Uterus (tissue), 4 donors: Measurements from ENCODE around the gene LPCAT1. TPM values are rescaled to one million over a fixed set of nuclear protein-coding genes. Genes with fewer than 3 reads are reported as not detected.

Experiments used
- DNase-seq, 2 donors: peaks; one replicate each; pipeline ENCODE4 v3.0.0-alpha.2; 2019 to 2020
- H3K27ac ChIP-seq, 2 donors: fragments of 200-600 bp; sonication (generic); 1 replicate in 1 of 2; 2 replicates in 1 of 2; pipeline ENCODE4 v1.5.1; 2016 to 2018
- H3K27me3 ChIP-seq, 2 donors: fragments of 200-600 bp; sonication (generic); one replicate each; pipeline ENCODE4 v1.5.1; 2018 to 2019; ENCODE audit warnings: control low read depth in 1 of 2
- H3K36me3 ChIP-seq, 2 donors: fragments of 200-600 bp; sonication (generic); one replicate each; pipeline ENCODE4 v1.5.1; 2019; ENCODE audit warnings: control low read depth in 1 of 2
- H3K4me1 ChIP-seq, 2 donors: fragments of 200-600 bp; sonication (generic); one replicate each; pipeline ENCODE4 v1.5.1; 2018 to 2019; ENCODE audit warnings: control low read depth in 1 of 2
- H3K4me3 ChIP-seq, 2 donors: fragments of 200-600 bp; sonication (generic); 1 replicate in 1 of 2; 2 replicates in 1 of 2; pipeline ENCODE4 v1.5.1; 2018 to 2019; ENCODE audit warnings: mild to moderate bottlenecking in 1 of 2
- H3K9me3 ChIP-seq, 2 donors: fragments of 200-600 bp; sonication (generic); one replicate each; pipeline ENCODE4 v1.5.1; 2019; ENCODE audit warnings: control low read depth in 1 of 2
- POLR2A ChIP-seq, 2 donors: fragments of 450-650 bp; IDR thresholded peaks; one replicate each; pipeline ENCODE4 v1.6.1; 2016; ENCODE audit warnings: antibody characterized with exemption in 2 of 2, mild to moderate bottlenecking in 1 of 2, moderate library complexity in 1 of 2
- intact Hi-C: fragments of 100-400 bp; cut with DNase I; formaldehyde crosslinking; loops from one replicate; pipeline ENCODE4 v1.15.1; 2023; ENCODE audit warnings: low total_unique reads
- total RNA-seq, 4 donors: library from RNA; depleted of rRNA in 3 of 4; stranded (reverse); fragments of >200 nt in 3 of 4; gene quantifications; one replicate each; pipeline versions ENCODE4 v1.1.0 to v1.2.4, GENCODE V29; 2014 to 2023
- TF ChIP-seq, protein P1 (sequence below), 4 experiments: fragments of 200-600 bp in 2 of 4; fragments of 450-650 bp in 2 of 4; sonication (generic) in 2 of 4; IDR thresholded peaks; one replicate each; pipeline ENCODE4 v1.5.1; 2016 to 2019; ENCODE audit warnings: antibody characterized with exemption in 4 of 4, mild to moderate bottlenecking in 2 of 4, moderate library complexity in 1 of 4
- donor health status: DM: yes; HTN: yes; CAD: no.

Gene LPCAT1
- total RNA-seq, 4 donors from 2014 or later = 21.5 to 51.0 (median 40.0) TPM

- Histone ChIP-seq H3K27me3 (no peaks in the 10 kb centered on the region), H3K36me3 (no peaks in the 10 kb centered on the region), H3K4me1 (peaks cover 0 to 12% of the 10 kb centered on the region in 2 donors), H3K27ac (no peak overlapping the region), H3K4me3 (no peak overlapping the region), H3K9me3 (no peaks in the 10 kb centered on the region)
- no peak for DNase-seq
- intact Hi-C loops = no loop called here
- TF ChIP-seq POLR2A (IDR thresholded peaks at IDR 0.05) = no peak
- TF ChIP-seq, protein P1, sequence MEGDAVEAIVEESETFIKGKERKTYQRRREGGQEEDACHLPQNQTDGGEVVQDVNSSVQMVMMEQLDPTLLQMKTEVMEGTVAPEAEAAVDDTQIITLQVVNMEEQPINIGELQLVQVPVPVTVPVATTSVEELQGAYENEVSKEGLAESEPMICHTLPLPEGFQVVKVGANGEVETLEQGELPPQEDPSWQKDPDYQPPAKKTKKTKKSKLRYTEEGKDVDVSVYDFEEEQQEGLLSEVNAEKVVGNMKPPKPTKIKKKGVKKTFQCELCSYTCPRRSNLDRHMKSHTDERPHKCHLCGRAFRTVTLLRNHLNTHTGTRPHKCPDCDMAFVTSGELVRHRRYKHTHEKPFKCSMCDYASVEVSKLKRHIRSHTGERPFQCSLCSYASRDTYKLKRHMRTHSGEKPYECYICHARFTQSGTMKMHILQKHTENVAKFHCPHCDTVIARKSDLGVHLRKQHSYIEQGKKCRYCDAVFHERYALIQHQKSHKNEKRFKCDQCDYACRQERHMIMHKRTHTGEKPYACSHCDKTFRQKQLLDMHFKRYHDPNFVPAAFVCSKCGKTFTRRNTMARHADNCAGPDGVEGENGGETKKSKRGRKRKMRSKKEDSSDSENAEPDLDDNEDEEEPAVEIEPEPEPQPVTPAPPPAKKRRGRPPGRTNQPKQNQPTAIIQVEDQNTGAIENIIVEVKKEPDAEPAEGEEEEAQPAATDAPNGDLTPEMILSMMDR (IDR thresholded peaks at IDR 0.05) = no peak
Measured at GRCh38 chr5:1498623-1499416, 24.9 kb downstream of the LPCAT1 start.

DNA sequence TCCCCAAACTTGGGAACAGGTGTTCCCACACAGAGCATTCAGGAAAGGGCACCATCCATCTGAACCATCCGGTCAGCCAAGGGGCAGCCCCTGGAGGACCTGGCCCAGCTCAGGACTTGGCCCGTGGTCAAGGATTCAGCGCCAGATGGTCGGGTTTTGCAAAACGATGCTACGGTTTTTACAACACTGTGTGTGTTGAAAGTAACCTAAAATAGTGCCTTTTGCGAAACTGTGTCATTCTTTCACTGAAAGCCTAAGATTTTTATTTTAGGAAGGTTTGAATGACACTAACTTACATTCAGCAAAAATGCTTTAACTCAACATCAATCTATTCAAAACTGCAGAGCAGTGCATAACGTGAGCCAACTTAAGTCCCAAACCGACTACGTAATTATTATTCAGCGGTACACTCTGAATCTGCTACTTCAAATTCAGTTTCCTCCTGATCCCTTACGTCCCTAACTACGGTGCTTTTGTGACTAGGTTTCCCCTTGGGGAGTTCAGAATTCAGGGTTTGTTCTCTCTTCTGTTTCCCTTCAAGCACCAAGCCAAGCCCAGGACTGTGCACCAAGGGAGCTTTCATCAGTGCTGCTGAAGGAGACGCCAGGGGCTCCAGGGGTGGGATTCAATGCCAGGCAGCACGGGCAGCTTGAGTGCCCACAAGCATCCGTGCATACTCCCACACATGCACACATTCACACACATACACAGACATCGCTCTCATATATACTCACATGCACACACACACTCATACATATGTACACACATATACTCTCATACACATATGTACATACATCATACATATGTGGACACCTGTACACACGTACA, 25.8 kb downstream of the LPCAT1 start:
- no peaks in the 10 kb centered on the region for H3K27me3 ChIP-seq
- H3K27ac ChIP-seq = no peak overlapping the region
- no peaks in the 10 kb centered on the region for H3K36me3 ChIP-seq
- H3K9me3 ChIP-seq = no peaks in the 10 kb centered on the region
- peaks cover 0 to 12% of the 10 kb centered on the region in 2 donors for H3K4me1 ChIP-seq
- H3K4me3 ChIP-seq = no peak overlapping the region
- TF ChIP-seq, protein P1 (IDR thresholded peaks at IDR 0.05) = no peak
- TF ChIP-seq POLR2A (IDR thresholded peaks at IDR 0.05) = no peak
- peak in 1 of 2 donors; percentile 58 for DNase-seq
- intact Hi-C loops = no loop called here

GRCh38 chr5:1497242-1497777, 26.4 kb downstream of the LPCAT1 start:
- Histone ChIP-seq H3K27me3 (no peaks in the 10 kb centered on the region), H3K4me1 (peaks cover 0 to 12% of the 10 kb centered on the region in 2 donors), H3K4me3 (no peak overlapping the region), H3K36me3 (no peaks in the 10 kb centered on the region), H3K27ac (peak overlapping the region in 1 of 2 donors; percentile 19), H3K9me3 (no peaks in the 10 kb centered on the region)
- intact Hi-C loops = no loop called here
- TF ChIP-seq, protein P1 (IDR thresholded peaks at IDR 0.05) = no peak
- no peak for TF ChIP-seq POLR2A (IDR thresholded peaks at IDR 0.05)
- peak in 1 of 2 donors; percentile 44 for DNase-seq

DNA sequence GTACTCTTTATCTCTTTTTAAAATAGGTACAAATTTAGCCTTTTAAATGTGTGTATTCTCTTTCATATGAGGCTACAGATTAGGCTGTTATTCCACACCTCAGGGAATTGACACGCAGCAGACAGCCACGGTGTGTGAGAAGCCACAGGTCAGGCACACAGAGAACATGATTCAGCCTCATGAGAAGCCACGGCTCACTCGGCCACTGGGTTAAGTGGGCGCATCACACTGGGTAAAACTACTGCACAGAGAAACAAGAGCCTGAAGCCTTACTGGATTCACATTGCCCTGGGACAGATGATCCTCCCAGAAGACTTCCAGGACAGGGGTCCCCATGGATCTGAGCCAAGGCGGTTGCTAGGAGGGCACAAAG, 28.2 kb downstream of the LPCAT1 start:
- TF ChIP-seq POLR2A (IDR thresholded peaks at IDR 0.05) = no peak
- TF ChIP-seq, protein P1 (IDR thresholded peaks at IDR 0.05) = no peak
- intact Hi-C loops = no loop called here
- Histone ChIP-seq H3K4me3 (no peak overlapping the region), H3K4me1 (peaks cover 0 to 7% of the 10 kb centered on the region in 2 donors), H3K27me3 (no peaks in the 10 kb centered on the region), H3K27ac (no peak overlapping the region), H3K36me3 (no peaks in the 10 kb centered on the region), H3K9me3 (no peaks in the 10 kb centered on the region)
- no peak for DNase-seq
